ENCODE results near the gene PKP2. TPM values are rescaled to one million over a fixed set of nuclear protein-coding genes. Genes with fewer than 3 reads are reported as not detected.

The PKP2 gene
- total and polyA plus RNA-seq, 2 of the 8 experiments (the other 6 are each of a cell fraction or from before 2014, with no cell fraction given) = 9.6 to 44.8 TPM

DNA sequence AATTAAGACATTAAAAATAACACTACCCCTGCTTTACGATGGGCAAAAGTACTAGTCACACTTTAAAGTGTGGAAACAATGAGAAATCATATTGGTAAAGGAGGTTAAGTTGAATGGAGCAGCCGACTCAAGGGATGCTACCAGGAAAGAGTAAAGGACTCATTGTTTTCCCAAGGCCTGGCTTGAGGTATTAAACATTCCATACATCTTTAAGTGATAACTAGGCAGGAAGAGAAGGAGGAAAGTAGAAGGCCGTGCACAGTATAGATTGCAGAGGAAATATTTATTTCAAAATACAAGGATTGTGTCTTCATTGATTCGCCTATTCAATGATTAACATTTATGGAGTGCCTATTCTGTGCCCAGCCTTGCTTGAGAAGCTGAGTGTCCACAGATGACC lies 120.3 kb downstream of the PKP2 start (continued):
- TF ChIP-seq, protein P1, sequence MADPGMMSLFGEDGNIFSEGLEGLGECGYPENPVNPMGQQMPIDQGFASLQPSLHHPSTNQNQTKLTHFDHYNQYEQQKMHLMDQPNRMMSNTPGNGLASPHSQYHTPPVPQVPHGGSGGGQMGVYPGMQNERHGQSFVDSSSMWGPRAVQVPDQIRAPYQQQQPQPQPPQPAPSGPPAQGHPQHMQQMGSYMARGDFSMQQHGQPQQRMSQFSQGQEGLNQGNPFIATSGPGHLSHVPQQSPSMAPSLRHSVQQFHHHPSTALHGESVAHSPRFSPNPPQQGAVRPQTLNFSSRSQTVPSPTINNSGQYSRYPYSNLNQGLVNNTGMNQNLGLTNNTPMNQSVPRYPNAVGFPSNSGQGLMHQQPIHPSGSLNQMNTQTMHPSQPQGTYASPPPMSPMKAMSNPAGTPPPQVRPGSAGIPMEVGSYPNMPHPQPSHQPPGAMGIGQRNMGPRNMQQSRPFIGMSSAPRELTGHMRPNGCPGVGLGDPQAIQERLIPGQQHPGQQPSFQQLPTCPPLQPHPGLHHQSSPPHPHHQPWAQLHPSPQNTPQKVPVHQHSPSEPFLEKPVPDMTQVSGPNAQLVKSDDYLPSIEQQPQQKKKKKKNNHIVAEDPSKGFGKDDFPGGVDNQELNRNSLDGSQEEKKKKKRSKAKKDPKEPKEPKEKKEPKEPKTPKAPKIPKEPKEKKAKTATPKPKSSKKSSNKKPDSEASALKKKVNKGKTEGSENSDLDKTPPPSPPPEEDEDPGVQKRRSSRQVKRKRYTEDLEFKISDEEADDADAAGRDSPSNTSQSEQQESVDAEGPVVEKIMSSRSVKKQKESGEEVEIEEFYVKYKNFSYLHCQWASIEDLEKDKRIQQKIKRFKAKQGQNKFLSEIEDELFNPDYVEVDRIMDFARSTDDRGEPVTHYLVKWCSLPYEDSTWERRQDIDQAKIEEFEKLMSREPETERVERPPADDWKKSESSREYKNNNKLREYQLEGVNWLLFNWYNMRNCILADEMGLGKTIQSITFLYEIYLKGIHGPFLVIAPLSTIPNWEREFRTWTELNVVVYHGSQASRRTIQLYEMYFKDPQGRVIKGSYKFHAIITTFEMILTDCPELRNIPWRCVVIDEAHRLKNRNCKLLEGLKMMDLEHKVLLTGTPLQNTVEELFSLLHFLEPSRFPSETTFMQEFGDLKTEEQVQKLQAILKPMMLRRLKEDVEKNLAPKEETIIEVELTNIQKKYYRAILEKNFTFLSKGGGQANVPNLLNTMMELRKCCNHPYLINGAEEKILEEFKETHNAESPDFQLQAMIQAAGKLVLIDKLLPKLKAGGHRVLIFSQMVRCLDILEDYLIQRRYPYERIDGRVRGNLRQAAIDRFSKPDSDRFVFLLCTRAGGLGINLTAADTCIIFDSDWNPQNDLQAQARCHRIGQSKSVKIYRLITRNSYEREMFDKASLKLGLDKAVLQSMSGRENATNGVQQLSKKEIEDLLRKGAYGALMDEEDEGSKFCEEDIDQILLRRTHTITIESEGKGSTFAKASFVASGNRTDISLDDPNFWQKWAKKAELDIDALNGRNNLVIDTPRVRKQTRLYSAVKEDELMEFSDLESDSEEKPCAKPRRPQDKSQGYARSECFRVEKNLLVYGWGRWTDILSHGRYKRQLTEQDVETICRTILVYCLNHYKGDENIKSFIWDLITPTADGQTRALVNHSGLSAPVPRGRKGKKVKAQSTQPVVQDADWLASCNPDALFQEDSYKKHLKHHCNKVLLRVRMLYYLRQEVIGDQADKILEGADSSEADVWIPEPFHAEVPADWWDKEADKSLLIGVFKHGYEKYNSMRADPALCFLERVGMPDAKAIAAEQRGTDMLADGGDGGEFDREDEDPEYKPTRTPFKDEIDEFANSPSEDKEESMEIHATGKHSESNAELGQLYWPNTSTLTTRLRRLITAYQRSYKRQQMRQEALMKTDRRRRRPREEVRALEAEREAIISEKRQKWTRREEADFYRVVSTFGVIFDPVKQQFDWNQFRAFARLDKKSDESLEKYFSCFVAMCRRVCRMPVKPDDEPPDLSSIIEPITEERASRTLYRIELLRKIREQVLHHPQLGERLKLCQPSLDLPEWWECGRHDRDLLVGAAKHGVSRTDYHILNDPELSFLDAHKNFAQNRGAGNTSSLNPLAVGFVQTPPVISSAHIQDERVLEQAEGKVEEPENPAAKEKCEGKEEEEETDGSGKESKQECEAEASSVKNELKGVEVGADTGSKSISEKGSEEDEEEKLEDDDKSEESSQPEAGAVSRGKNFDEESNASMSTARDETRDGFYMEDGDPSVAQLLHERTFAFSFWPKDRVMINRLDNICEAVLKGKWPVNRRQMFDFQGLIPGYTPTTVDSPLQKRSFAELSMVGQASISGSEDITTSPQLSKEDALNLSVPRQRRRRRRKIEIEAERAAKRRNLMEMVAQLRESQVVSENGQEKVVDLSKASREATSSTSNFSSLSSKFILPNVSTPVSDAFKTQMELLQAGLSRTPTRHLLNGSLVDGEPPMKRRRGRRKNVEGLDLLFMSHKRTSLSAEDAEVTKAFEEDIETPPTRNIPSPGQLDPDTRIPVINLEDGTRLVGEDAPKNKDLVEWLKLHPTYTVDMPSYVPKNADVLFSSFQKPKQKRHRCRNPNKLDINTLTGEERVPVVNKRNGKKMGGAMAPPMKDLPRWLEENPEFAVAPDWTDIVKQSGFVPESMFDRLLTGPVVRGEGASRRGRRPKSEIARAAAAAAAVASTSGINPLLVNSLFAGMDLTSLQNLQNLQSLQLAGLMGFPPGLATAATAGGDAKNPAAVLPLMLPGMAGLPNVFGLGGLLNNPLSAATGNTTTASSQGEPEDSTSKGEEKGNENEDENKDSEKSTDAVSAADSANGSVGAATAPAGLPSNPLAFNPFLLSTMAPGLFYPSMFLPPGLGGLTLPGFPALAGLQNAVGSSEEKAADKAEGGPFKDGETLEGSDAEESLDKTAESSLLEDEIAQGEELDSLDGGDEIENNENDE (IDR thresholded peaks at IDR 0.05; ENCODE audit: insufficient replicate concordance, low read length) = no peak
- no peak for TF ChIP-seq SP4 (IDR thresholded peaks at IDR 0.05; ENCODE audit: low read length)
- TF ChIP-seq RNF2 (IDR thresholded peaks at IDR 0.05; ENCODE audit: borderline replicate concordance, low read depth, low read length, missing control alignments, poor library complexity, severe bottlenecking) = no peak
- TF ChIP-seq EZH2 (IDR thresholded peaks at IDR 0.05; ENCODE audit: low read depth, low read length, severe bottlenecking) = no peak
- no peak for TF ChIP-seq TCF12 (IDR thresholded peaks at IDR 0.05; ENCODE audit: low read depth, low read length)
- no peak for TF ChIP-seq GTF2F1 (IDR thresholded peaks at IDR 0.05; ENCODE audit: borderline replicate concordance, low read depth, low read length)
- no peak for TF ChIP-seq KDM4A (IDR thresholded peaks at IDR 0.05; ENCODE audit: low read depth, low read length, severe bottlenecking)
- TF ChIP-seq RBBP5 (IDR thresholded peaks at IDR 0.05; ENCODE audit: borderline replicate concordance, low read depth, low read length) = no peak
- TF ChIP-seq NRF1 (IDR thresholded peaks at IDR 0.05; ENCODE audit: low read depth, low read length) = no peak
- no peak for TF ChIP-seq BACH1 (IDR thresholded peaks at IDR 0.05; ENCODE audit: low read length)
- TF ChIP-seq EP300 (IDR thresholded peaks at IDR 0.05; ENCODE audit: borderline replicate concordance in 1 of 2, low read depth in 2 of 2, low read length in 2 of 2) = no peak
- no peak for TF ChIP-seq SP1 (IDR thresholded peaks at IDR 0.05; ENCODE audit: low read depth, low read length)
